ENCODE data around the gene TOMM7.
A peak's percentile ranks its signal among the peaks of the same experiment; 100 is the strongest.

TOMM7 gene

GRCh38 chr7:22822486-22823141 is at the start of gene TOMM7:
Gene TOMM7, minus strand, starts transcription at chr7:22822849. Its CDS starts 70 bp downstream, at chr7:22822779.
- DNase-seq, result peak; percentile 99

- no peak for DNase-seq
Observed at GRCh38 chr7:22872096-22872807, 49.6 kb upstream of the TOMM7 start.

- no peak for DNase-seq
Observed at GRCh38 chr7:22871661-22872060, 49.0 kb upstream of the TOMM7 start.

GRCh38 chr7:22868509-22868908 is 45.9 kb upstream of the TOMM7 start:
- DNase-seq, result no peak

- no peak for DNase-seq
Observed at GRCh38 chr7:22867589-22867988, 44.9 kb upstream of the TOMM7 start.

GRCh38 chr7:22867003-22867402 is 44.4 kb upstream of the TOMM7 start:
- no peak for DNase-seq

- DNase-seq, result no peak
Observed at GRCh38 chr7:22865602-22865960, 42.9 kb upstream of the TOMM7 start.

- DNase-seq, result no peak
Observed at GRCh38 chr7:22864855-22865601, 42.4 kb upstream of the TOMM7 start.

GRCh38 chr7:22864301-22864700 is 41.7 kb upstream of the TOMM7 start:
- DNase-seq, result no peak

- no peak for DNase-seq
Observed at GRCh38 chr7:22863156-22863899, 40.7 kb upstream of the TOMM7 start.

GRCh38 chr7:22861576-22861975 is 38.9 kb upstream of the TOMM7 start:
- DNase-seq, result no peak

- no peak for DNase-seq
Observed at GRCh38 chr7:22860784-22861482, 38.3 kb upstream of the TOMM7 start.

- DNase-seq, result no peak
Observed at GRCh38 chr7:22860337-22860736, 37.7 kb upstream of the TOMM7 start.

GRCh38 chr7:22859641-22860290 is 37.1 kb upstream of the TOMM7 start:
- no peak for DNase-seq

GRCh38 chr7:22858640-22859561 is 36.3 kb upstream of the TOMM7 start:
- no peak for DNase-seq

- no peak for DNase-seq
Observed at GRCh38 chr7:22858274-22858639, 35.6 kb upstream of the TOMM7 start.

GRCh38 chr7:22856416-22856815 is 33.8 kb upstream of the TOMM7 start:
- DNase-seq, result no peak

GRCh38 chr7:22855049-22855392 is 32.4 kb upstream of the TOMM7 start:
- no peak for DNase-seq

GRCh38 chr7:22854158-22855048 is 31.8 kb upstream of the TOMM7 start:
- DNase-seq, result peak; percentile 58

- DNase-seq, result no peak
Observed at GRCh38 chr7:22853674-22854157, 31.1 kb upstream of the TOMM7 start.

Measured in NCI-H1105 treated with DMSO at 0.1 percent for 48 hours (cell line).